T47D (cell line): ENCODE data around the gene DCK.
"Not testable (repeated sequence)": the region's sequence is repeated elsewhere in the genome, so short reads cannot be mapped to it uniquely, and the experiment has no call there.

Source experiments
- DNase-seq, 2 experiments: peaks; one replicate each; pipeline versions ENCODE4 v3.0.0 to v3.0.0-alpha.2; 2011 to 2012; ENCODE audit warnings: low read depth in 1 of 2, low spot score in 1 of 2
- JUND ChIP-seq: IDR thresholded peaks from 2 replicates; pipeline ENCODE4 v1.6.1; 2012; ENCODE audit warnings: low read depth
- in situ Hi-C: cut with HindIII; loops from 2 replicates; pipeline ENCODE4 v1.10.0; 2016; ENCODE audit warnings: low sequenced_read_pairs, low pct_unique_long_range_greater_than_20kb

DCK gene

DNA sequence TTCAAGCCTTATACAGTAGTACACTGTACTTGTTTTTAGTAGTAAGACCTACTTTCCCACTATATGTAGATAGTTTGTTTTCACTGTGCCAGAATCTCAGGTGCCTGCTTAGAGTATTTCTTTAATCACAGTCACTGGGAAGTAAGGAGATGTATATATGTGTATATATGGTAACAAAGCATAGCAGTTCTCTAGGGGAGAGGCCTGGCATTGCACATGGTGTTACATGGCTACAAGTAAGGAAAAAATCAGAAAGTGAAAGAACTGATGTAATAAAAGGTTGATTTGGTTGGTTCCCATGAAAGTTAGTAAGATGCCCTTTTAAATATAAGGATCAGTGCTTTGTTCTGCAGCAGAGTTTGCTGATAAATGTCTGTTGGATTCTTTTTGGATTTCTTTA, 9.3 kb upstream of the DCK start:
- TF ChIP-seq JUND, result no peak
- DNase-seq, result no peak
- in situ Hi-C loops, result no loop called here

DNA sequence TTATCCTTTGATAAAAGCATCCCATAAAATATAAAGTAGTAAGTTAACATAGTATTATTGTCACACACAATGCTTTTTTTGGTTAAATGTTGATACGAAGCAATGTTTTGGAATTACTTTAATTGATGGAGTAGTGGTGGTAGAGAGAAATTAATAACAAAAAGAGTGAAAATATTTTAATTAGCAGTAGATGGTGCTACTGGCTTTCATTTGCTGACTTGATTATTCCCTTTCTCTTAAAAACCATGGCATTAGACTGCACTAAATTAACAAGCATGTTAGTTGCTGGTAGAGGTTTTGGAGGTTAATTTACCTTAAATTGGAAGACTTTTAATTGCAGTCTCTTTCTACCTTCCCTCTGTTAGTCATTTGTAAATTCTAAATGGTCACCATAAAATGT, 8.9 kb upstream of the DCK start:
- DNase-seq, result no peak
- in situ Hi-C loops, result no loop called here
- no peak for TF ChIP-seq JUND

DNA sequence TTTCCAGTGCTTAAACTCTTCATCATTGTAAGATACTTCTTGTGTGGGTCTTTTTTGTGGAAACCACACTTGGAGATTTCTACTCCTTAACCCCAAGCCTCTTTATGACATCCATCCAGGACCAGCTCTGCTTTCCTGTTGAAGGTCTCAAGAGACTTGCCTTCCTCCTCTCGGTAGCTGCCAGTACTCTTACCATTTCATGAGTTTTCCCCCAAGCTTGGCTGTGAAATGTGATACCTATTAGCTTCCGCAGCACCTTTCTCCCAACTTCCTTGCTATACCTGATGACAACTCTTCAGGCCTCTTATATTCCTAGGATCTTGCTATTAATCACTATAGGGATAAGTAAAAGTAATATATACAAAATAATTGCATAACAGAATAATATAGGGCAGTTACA, 1.9 kb upstream of the DCK start:
- in situ Hi-C loops, result no loop called here
- DNase-seq, result no peak
- TF ChIP-seq JUND, result no peak

DNA sequence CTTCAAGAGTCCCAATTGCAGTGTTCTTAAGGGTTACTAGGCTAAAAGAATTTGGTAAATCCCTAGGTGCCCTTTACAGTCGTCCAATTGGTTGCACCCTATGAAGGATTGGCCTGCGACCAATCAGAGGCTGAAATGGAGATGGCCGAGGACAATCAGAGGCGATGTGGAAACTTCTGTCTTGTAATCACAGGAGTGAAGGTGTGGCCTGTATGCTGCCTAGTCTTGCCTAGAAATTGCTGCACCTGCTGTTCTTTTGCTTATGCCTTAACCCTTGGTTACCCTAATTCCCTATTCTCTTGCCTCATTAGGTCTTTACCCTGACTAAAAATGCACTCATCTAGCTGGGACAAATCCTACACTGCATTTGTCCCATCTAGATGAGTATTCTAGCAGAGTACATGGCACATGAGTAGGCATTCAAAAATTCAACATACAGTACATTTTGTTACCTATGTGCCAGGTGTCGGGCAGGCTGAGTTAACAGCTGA, 1.0 kb upstream of the DCK start:
- peak in 1 of 2 experiments; percentile 15 for DNase-seq
- in situ Hi-C loops, result no loop called here
- no peak for TF ChIP-seq JUND

DNA sequence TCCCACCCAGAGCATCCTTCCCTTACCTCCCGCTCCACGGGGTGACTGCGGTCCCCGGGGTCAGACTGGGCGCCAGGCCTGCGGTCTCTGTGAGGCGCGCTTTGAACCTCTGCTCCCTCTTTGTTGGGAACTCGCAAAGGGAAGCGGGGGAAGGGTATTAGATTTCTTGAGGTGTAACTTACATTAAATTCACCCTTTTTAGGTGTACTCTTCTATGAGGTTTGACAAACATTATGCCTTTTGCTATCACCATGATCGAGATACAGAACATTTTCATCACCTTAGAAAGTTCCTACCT, 569 bp downstream of the DCK start:
- in situ Hi-C loops, result no loop called here
- no peak for DNase-seq
- no peak for TF ChIP-seq JUND

DNA sequence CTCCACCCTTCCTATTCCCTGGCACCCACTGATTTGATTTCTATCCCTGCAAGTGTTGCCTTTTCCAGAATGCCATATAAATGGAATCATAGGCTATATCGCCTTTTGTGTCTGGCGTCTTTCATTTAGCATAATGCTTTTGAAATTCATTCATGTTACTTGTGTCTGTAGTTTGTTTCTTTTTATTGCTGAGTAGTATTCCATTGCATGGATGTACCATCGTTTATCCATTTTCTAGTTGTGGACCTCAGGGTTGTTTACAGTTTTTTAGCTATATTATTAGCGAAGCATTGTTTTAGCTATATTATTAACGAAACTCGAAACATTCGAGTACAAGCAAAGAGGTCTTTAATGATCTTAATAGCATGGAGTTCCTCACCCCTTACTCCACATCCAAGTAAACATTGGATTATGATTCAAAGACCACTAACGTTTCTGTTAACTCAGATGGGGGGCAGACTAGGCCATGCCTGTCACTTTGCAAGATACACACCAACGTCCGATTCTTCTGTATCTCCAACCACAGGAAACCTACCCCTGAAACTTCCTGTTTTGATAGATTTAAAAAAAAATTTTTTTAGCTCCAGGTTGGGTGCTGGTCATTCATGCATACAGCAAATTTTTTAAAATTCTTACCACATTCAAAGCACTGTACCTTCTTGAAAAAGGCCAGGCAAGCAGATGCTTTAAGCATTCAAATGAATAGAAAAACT, 1.1 kb downstream of the DCK start:
- TF ChIP-seq JUND, result no peak

DNA sequence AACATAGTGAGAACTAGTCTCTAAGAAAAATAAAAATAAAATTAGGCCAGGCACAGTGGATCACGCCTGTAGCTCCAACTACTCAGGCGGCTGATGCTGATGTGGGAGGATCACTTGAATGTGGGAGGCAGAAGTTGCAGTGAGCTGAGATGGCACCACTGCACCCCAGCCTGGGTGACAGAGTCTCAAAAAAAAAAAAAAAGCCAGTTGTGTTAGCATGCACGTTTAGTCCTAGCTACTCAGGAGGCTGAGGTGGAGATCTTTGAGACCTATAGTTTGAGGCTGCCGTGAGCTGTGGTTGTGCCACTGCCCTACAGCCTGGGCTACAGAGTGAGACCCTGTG, 2.5 kb downstream of the DCK start:
- TF ChIP-seq JUND, result no peak
- no peak for DNase-seq

More for the DNA sequence above, 1.1 kb downstream of the DCK start:
- in situ Hi-C loops, result no loop called here
- no peak for DNase-seq

DNA sequence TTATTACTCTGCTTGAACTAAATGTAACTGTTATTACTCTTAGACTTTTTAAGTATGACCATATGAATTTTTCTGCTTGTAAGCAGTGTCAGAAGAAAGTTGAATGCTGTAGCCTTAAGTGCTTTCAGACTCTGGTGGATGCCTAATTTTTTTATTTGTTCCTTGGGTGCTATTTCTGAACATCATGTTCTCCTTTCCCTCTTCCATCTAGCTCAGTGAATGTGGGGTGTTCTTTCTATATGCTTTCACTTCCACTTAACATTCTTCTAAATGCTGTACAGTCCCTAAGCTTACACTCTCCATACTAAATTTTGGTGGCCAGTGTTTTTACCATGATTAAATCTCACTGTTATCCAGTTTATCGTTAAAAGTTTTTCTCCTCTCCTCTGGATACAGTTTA, 3.6 kb downstream of the DCK start:
- in situ Hi-C loops, result no loop called here
- no peak for TF ChIP-seq JUND
- no peak for DNase-seq

More for the DNA sequence above, 2.5 kb downstream of the DCK start:
- in situ Hi-C loops, result no loop called here

DNA sequence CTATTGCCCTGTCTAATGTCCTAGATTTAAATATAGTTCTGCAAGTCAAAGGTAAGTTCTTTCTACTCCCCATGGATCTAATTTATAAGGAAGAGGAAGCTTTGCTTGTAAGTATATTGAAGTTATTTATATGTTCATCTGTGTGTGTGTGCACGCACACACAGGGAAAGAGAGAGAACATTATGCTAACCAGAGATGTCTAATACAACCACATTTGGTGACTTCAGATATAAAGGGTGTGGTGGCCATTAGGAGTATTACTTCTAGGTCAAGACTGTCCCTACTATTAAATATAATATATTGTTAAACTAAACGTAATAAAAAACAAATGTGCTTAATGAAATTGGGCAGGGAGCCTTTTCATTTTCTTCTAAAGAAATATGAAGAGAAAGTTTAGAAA, 4.1 kb downstream of the DCK start:
- TF ChIP-seq JUND, result no peak
- DNase-seq, result no peak
- in situ Hi-C loops, result no loop called here

DNA sequence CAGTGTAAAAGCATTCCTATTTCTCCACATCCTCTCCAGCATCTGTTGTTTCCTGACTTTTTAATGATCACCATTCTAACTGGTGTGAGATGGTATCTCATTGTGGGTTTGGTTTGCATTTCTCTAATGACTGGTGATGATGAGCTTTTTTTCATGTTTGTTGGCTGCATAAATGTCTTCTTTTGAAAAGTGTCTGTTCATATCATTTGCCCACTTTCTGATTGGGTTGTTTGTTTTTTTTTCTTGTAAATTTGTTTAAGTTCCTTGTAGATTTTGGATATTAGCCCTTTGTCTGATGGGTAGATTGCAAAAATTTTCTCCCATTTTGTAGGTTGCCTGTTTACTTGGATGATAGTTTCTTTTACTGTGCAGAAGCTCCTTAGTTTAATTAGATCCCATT, 6.2 kb downstream of the DCK start:
- DNase-seq, in situ Hi-C loops: not testable (repeated sequence)

DNA sequence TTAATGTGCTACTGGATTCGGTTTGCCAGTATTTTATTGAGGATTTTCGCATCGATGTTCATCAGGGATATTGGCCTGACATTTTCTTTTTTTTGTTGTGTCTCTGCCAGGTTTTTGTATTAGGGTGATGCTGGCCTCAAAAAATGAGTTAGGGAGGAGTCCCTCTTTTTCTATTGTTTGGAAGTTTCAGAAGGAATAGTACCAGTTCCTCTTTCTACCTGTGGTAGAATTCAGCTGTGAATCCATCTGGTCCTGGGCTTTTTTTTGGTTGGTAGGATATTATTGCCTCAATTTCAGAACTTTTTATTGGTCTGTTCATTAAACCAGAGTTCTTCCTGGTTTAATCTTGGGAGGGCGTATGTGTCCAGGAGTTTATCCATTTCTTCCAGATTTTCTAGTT, 7.9 kb downstream of the DCK start:
- DNase-seq, in situ Hi-C loops: not testable (repeated sequence)

DNA sequence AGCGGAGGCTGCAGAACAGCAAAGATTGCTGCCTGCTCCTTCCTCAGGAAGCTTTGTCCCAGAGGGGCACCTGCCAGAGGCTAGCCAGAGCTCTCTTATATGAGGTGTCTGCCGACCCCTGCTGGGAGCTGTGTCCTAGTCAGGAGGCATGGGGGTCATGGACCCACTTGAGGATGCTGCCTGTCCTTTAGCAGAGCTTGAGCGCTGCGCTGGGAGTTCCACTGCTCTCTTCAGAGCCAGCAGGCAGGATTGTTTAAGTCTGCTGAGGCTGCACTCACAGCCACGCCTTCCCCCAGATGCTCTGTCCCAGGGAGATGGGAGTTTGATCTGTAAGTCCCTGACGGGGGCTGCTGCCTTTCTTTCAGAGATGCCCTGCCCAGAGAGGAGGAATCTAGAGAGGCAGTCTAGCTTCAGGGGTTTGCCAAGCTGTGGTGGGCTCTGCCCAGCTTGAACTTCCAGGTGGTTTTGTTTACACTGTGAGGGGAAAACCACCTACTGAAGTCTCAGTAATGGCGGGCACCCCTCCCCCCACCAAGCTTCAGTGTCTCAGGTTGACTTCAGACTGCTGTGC, 10.9 kb downstream of the DCK start:
- in situ Hi-C loops, result no loop called here
- no peak for DNase-seq
- TF ChIP-seq JUND, result no peak

DNA sequence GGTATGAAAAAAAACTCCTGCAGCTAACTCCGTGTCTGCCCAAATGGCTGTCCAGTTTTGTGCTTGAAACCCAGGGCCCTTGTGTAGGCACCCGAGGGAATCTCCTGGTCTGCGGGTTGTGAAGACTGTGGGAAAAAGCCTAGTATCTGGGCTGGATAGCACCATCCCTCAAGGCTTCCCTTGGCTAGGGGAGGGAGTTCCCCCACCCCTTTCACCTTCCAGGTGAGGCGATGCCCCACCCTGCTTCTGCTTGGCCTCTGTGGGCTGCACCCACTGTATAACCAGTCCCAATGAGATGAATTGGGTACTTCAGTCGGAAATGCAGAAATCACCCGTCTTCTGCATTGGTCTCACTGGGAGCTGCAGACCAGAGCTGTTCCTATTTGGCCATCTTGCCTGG, 11.6 kb downstream of the DCK start:
- in situ Hi-C loops, DNase-seq: not testable (repeated sequence)
